WTC11 (cell line): ENCODE measurements around the gene STX12. TPM values are rescaled to one million over a fixed set of nuclear protein-coding genes. Genes with fewer than 3 reads are reported as not detected.
A peak's percentile ranks its signal among the peaks of the same experiment; 100 is the strongest.

Source experiments
- ATAC-seq: fragments of 200-7000 bp; cut with Tn5 transposase; 2 replicates; pipeline ENCODE4 v1.10.0; 2021; ENCODE audit warnings: mild to moderate bottlenecking, moderate library complexity
- CTCF ChIA-PET: fragments of 300-600 bp; sonication (Branson Sonifier 250); formaldehyde crosslinking; loops from one replicate; lab custom pipeline; 2021; ENCODE audit warnings: antibody characterized with exemption; lab: Charles Lee
- POLR2A ChIA-PET: fragments of 350-600 bp; sonication (Branson Sonifier 250); formaldehyde crosslinking; loops from one replicate; lab custom pipeline; 2021; ENCODE audit warnings: antibody characterized with exemption; lab: Charles Lee
- DNase-seq: peaks from one replicate; pipeline ENCODE4 v3.0.0; 2021; ENCODE audit warnings: low spot score
- H3K27ac Mint-ChIP-seq: 2 replicates; pipeline ENCODE4 v1.8.0; 2021; ENCODE audit warnings: mixed read lengths
- H3K27me3 Mint-ChIP-seq: 2 replicates; pipeline ENCODE4 v1.8.0; 2021; ENCODE audit warnings: low read depth, mild to moderate bottlenecking, moderate library complexity, mixed read lengths
- H3K36me3 Mint-ChIP-seq: 2 replicates; pipeline ENCODE4 v1.8.0; 2021; ENCODE audit warnings: mixed read lengths
- H3K4me1 Mint-ChIP-seq: 2 replicates; pipeline ENCODE4 v1.8.0; 2022; ENCODE audit warnings: mixed read lengths
- H3K4me3 Mint-ChIP-seq: 2 replicates; pipeline ENCODE4 v1.8.0; 2021; ENCODE audit warnings: mild to moderate bottlenecking, moderate library complexity, mixed read lengths
- H3K9me3 Mint-ChIP-seq: 2 replicates; pipeline ENCODE4 v1.8.0; 2021; ENCODE audit warnings: mixed read lengths
- CBFB ChIP-seq: sonication (generic); formaldehyde crosslinking; IDR thresholded peaks from 2 replicates; pipeline ENCODE4 v1.8.1; 2022; ENCODE audit warnings: mild to moderate bottlenecking, low read depth, missing genetic modification reagents
- E2F4 ChIP-seq: sonication (generic); formaldehyde crosslinking; IDR thresholded peaks from 2 replicates; pipeline ENCODE4 v1.8.1; 2022; ENCODE audit warnings: low read depth, mild to moderate bottlenecking, moderate library complexity, missing genetic modification reagents, borderline replicate concordance
- EMX1 ChIP-seq: fragments of 250-450 bp; sonication (Bioruptor Pico); IDR thresholded peaks from 2 replicates; pipeline ENCODE4 v1.8.0; 2021; ENCODE audit warnings: mild to moderate bottlenecking
- FOXP1 ChIP-seq: sonication (generic); formaldehyde crosslinking; IDR thresholded peaks from 2 replicates; pipeline ENCODE4 v1.8.0; 2022; ENCODE audit warnings: missing genetic modification reagents, mild to moderate bottlenecking, moderate library complexity, borderline replicate concordance
- GTF2I ChIP-seq: fragments of 250-450 bp; sonication (Bioruptor Pico); conservative IDR thresholded peaks from 2 replicates; pipeline ENCODE4 v1.4.0; 2021; ENCODE audit warnings: mild to moderate bottlenecking
- NR1H2 ChIP-seq: sonication (generic); formaldehyde crosslinking; IDR thresholded peaks from 2 replicates; pipeline ENCODE4 v1.9.0; 2021; ENCODE audit warnings: mild to moderate bottlenecking, moderate library complexity, missing genetic modification reagents
- PRDM15 ChIP-seq: sonication (generic); formaldehyde crosslinking; IDR thresholded peaks from 2 replicates; pipeline ENCODE4 v1.8.0; 2022; ENCODE audit warnings: missing genetic modification reagents
- RORB ChIP-seq: fragments of 250-450 bp; sonication (Bioruptor Pico); IDR thresholded peaks from 2 replicates; pipeline ENCODE4 v1.9.0; 2021; ENCODE audit warnings: mild to moderate bottlenecking
- SMAD3 ChIP-seq: sonication (generic); formaldehyde crosslinking; IDR thresholded peaks from 2 replicates; pipeline ENCODE4 v1.8.0; 2022; ENCODE audit warnings: missing genetic modification reagents, mild to moderate bottlenecking, borderline replicate concordance
- SMAD4 ChIP-seq: sonication (generic); formaldehyde crosslinking; IDR thresholded peaks from 2 replicates; pipeline ENCODE4 v1.8.0; 2022; ENCODE audit warnings: mild to moderate bottlenecking, missing genetic modification reagents
- TEAD4 ChIP-seq: sonication (generic); formaldehyde crosslinking; IDR thresholded peaks from 2 replicates; pipeline ENCODE4 v1.8.0; 2022; ENCODE audit warnings: mild to moderate bottlenecking, missing genetic modification reagents
- ZBTB43 ChIP-seq: sonication (generic); formaldehyde crosslinking; IDR thresholded peaks from 2 replicates; pipeline ENCODE4 v1.8.1; 2023; ENCODE audit warnings: mild to moderate bottlenecking, missing genetic modification reagents
- ZNF121 ChIP-seq: sonication (generic); formaldehyde crosslinking; IDR thresholded peaks from 2 replicates; pipeline ENCODE4 v1.8.0; 2023; ENCODE audit warnings: missing genetic modification reagents
- ZNF138 ChIP-seq: sonication (generic); formaldehyde crosslinking; conservative IDR thresholded peaks from 2 replicates; pipeline ENCODE4 v1.8.1; 2022; ENCODE audit warnings: mild to moderate bottlenecking, moderate library complexity, missing genetic modification reagents
- total RNA-seq: library from RNA; stranded (reverse); gene quantifications from 3 replicates; pipeline ENCODE4 v1.2.3, GENCODE V29; 2021
- TF ChIP-seq, protein P1 (sequence below): sonication (generic); formaldehyde crosslinking; conservative IDR thresholded peaks from 2 replicates; pipeline ENCODE4 v1.8.1; 2023; ENCODE audit warnings: mild to moderate bottlenecking, low read depth, missing genetic modification reagents, moderate library complexity
- TF ChIP-seq, protein P2 (sequence below): sonication (generic); formaldehyde crosslinking; IDR thresholded peaks from 2 replicates; pipeline ENCODE4 v1.8.0; 2022; ENCODE audit warnings: mild to moderate bottlenecking, missing genetic modification reagents
- TF ChIP-seq, protein P3 (sequence below): fragments of 250-450 bp; sonication (Bioruptor Pico); IDR thresholded peaks from 2 replicates; pipeline ENCODE4 v1.9.0; 2021; ENCODE audit warnings: mild to moderate bottlenecking
- TF ChIP-seq, protein P4 (sequence below): sonication (generic); formaldehyde crosslinking; IDR thresholded peaks from 2 replicates; pipeline ENCODE4 v1.8.1; 2022; ENCODE audit warnings: missing genetic modification reagents, borderline replicate concordance

The STX12 gene
- total RNA-seq, 1 experiment from 2014 or later, result 10.3 TPM

DNA sequence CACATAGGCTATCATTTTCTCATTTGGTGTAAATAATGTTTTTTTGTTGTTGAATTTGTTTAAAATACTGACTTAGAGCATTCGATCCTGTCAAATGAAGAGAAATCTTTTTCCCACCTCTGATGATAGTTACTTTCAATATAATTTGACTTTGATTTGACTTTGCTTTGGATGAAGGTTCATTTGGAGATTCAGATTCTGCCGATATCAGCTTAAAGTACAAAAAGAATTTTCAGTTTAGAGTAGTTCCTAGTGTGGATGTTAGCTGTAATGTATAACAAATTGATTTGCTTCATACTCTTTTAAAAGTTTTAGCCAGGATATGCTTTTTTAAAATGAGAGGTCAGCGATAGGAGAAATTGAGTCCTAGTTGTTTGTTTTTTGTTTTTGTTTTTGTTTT lies 9.9 kb downstream of the STX12 start:
- Mint-ChIP-seq H3K4me1 (no peaks in the 10 kb centered on the region), H3K27me3 (no peaks in the 10 kb centered on the region), H3K36me3 (no peaks in the 10 kb centered on the region), H3K4me3 (no peak overlapping the region), H3K27ac (peak overlapping the region; percentile 34), H3K9me3 (no peaks in the 10 kb centered on the region)
- ATAC-seq, result no peak
- no peak for DNase-seq
- TF ChIP-seq, protein P1, sequence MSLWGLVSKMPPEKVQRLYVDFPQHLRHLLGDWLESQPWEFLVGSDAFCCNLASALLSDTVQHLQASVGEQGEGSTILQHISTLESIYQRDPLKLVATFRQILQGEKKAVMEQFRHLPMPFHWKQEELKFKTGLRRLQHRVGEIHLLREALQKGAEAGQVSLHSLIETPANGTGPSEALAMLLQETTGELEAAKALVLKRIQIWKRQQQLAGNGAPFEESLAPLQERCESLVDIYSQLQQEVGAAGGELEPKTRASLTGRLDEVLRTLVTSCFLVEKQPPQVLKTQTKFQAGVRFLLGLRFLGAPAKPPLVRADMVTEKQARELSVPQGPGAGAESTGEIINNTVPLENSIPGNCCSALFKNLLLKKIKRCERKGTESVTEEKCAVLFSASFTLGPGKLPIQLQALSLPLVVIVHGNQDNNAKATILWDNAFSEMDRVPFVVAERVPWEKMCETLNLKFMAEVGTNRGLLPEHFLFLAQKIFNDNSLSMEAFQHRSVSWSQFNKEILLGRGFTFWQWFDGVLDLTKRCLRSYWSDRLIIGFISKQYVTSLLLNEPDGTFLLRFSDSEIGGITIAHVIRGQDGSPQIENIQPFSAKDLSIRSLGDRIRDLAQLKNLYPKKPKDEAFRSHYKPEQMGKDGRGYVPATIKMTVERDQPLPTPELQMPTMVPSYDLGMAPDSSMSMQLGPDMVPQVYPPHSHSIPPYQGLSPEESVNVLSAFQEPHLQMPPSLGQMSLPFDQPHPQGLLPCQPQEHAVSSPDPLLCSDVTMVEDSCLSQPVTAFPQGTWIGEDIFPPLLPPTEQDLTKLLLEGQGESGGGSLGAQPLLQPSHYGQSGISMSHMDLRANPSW (CRISPR knock-in tag), result no peak
- TF ChIP-seq, protein P2, sequence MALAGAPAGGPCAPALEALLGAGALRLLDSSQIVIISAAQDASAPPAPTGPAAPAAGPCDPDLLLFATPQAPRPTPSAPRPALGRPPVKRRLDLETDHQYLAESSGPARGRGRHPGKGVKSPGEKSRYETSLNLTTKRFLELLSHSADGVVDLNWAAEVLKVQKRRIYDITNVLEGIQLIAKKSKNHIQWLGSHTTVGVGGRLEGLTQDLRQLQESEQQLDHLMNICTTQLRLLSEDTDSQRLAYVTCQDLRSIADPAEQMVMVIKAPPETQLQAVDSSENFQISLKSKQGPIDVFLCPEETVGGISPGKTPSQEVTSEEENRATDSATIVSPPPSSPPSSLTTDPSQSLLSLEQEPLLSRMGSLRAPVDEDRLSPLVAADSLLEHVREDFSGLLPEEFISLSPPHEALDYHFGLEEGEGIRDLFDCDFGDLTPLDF, result no peak
- TF ChIP-seq NR1H2 (no peak), CBFB (CRISPR knock-in tag) (no peak), ZBTB43 (CRISPR knock-in tag) (no peak), GTF2I (CRISPR knock-in tag) (no peak), ZNF121 (CRISPR knock-in tag) (no peak), SMAD3 (CRISPR knock-in tag) (no peak), SMAD4 (CRISPR knock-in tag) (no peak), PRDM15 (CRISPR knock-in tag) (no peak), FOXP1 (no peak), TEAD4 (no peak), ZNF138 (CRISPR knock-in tag) (no peak), E2F4 (CRISPR knock-in tag) (no peak), EMX1 (CRISPR knock-in tag) (no peak), RORB (no peak)
- TF ChIP-seq, protein P3, sequence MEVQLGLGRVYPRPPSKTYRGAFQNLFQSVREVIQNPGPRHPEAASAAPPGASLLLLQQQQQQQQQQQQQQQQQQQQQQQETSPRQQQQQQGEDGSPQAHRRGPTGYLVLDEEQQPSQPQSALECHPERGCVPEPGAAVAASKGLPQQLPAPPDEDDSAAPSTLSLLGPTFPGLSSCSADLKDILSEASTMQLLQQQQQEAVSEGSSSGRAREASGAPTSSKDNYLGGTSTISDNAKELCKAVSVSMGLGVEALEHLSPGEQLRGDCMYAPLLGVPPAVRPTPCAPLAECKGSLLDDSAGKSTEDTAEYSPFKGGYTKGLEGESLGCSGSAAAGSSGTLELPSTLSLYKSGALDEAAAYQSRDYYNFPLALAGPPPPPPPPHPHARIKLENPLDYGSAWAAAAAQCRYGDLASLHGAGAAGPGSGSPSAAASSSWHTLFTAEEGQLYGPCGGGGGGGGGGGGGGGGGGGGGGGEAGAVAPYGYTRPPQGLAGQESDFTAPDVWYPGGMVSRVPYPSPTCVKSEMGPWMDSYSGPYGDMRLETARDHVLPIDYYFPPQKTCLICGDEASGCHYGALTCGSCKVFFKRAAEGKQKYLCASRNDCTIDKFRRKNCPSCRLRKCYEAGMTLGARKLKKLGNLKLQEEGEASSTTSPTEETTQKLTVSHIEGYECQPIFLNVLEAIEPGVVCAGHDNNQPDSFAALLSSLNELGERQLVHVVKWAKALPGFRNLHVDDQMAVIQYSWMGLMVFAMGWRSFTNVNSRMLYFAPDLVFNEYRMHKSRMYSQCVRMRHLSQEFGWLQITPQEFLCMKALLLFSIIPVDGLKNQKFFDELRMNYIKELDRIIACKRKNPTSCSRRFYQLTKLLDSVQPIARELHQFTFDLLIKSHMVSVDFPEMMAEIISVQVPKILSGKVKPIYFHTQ (CRISPR knock-in tag), result no peak
- TF ChIP-seq, protein P4, sequence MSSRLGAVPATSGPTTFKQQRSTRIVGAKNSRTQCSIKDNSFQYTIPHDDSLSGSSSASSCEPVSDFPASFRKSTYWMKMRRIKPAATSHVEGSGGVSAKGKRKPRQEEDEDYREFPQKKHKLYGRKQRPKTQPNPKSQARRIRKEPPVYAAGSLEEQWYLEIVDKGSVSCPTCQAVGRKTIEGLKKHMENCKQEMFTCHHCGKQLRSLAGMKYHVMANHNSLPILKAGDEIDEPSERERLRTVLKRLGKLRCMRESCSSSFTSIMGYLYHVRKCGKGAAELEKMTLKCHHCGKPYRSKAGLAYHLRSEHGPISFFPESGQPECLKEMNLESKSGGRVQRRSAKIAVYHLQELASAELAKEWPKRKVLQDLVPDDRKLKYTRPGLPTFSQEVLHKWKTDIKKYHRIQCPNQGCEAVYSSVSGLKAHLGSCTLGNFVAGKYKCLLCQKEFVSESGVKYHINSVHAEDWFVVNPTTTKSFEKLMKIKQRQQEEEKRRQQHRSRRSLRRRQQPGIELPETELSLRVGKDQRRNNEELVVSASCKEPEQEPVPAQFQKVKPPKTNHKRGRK (CRISPR knock-in tag), result no peak
- ChIA-PET CTCF (interaction anchor here (1.1 kb wide), 1 partner anchor 114 kb away, joined by 3 read pairs; no protein-coding TSS in a partner anchor), POLR2A (interaction anchor here (0.5 kb wide), 1 partner anchor 15 kb away, joined by 4 read pairs; no protein-coding TSS in a partner anchor)
